HG02970 (cell line): Measurements from ENCODE around the gene KRTCAP2.

Experiments
- ATAC-seq: cut with Tn5 transposase; IDR thresholded peaks from one replicate; pipeline ENCODE4 v1.9.1; 2021; ENCODE audit warnings: mild to moderate bottlenecking, moderate library complexity, moderate number of reproducible peaks; ENCODE audit not compliant: unreplicated experiment, low FRiP score

Gene KRTCAP2

DNA sequence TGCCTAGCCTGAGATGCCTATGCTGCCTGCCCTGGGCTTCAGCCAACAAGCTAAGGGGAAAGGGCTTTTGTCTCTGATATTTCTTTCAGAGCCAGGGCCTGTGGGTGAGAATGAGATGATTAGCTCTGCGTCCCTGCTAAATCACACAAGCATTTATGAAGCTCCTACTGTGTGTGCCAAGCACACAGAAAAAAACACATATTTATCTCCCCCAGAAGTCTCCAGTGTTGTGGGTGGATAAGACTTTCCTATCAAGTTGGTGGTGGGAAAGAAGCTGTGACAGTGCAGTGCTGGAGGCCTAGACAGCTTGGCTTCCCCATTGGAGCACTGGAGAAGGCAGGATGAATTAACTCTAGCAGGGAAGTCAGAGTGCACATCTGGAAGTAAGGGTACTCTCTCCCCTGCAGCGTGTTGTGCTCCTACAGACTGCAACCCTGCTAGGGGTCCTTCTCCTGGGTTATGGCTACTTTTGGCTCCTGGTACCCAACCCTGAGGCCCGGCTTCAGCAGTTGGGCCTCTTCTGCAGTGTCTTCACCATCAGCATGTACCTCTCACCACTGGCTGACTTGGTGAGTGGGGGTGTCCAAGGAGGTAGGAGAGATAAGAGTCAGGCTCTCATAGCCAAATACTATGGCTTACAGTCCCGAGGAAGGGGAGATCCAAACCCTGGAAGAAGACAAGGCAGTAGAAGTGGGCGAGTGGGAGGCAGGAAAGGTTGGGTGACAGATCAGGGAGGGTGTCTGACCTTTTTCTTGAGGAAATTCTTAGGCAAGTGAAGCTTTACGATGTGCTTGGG, 35.8 kb downstream of the KRTCAP2 start:
- no peak for ATAC-seq

DNA sequence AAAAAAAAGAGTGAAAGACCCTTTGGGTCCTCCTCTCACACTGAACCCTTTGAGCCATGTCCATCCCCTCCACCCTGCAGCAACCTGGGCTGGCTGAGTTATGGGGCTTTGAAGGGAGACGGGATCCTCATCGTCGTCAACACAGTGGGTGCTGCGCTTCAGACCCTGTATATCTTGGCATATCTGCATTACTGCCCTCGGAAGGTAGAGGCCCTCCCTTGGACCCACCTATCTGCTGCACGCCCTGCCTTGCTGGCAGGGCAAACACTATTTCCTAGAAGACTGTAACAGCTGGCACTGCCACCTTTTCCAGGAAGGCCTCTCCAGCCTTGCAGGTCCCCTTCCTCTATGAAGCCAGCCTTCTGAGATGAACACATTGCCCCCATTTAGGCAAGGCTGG, 36.4 kb downstream of the KRTCAP2 start:
- ATAC-seq = no peak

DNA sequence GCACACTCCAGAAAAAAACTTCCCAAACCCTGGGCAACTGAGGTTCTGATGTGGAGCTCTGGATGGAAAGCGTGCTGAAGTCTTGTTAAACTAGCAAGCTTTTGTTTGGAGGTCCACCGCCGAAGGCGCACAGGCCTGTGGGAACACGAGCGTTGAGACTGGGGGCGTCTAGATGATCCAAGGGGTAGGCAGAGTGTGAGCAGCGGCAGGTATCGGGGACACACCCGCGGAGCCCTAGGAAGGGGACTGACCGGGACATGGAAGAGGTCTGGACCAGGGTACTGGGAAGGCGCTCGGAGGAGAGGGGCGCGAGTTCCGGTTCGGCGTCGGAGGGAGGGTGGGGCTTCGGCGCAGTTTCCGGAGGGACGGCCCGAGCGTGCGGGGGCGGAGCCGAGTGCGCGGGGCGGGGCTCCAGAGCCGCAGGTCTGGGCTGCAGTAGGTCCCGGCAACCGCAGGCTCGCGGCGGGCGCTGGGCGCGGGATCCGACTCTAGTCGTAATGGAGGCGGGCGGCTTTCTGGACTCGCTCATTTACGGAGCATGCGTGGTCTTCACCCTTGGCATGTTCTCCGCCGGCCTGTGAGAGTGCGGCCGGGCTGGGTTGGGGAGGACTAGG, 37.6 kb downstream of the KRTCAP2 start, which contains the start of gene SLC50A1:
Gene SLC50A1 (plus strand): TSS at position 438 of the 614 bp plus-strand sequence. CDS start 60 bp downstream, at position 498.
- peak; percentile 77 for ATAC-seq

DNA sequence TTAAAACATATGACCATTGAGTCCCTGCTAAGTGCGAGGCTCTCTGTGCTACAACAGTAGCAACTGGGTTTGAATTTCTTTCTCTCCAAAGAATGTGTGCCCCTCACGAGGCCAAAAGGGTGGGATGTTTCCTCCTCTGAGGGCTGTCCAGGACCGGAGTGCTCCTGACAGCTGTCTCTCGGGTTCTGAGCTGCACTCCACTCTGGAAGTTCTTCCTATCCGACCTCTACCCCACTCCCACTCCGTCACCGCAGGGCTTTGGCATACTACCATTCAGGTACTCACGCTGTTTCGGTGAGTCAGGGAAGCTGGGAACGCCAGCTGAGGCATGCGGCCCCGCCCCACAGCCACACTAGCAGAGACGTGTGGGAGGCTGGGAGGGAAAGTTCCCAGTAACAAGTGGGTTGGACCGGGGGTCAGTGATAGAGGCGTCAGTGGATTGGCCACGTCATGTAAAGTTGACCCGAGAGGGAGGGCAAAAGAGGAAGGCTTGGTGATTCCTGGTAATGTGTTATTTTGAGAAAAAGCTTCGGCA, 38.2 kb downstream of the KRTCAP2 start:
- ATAC-seq = no peak

DNA sequence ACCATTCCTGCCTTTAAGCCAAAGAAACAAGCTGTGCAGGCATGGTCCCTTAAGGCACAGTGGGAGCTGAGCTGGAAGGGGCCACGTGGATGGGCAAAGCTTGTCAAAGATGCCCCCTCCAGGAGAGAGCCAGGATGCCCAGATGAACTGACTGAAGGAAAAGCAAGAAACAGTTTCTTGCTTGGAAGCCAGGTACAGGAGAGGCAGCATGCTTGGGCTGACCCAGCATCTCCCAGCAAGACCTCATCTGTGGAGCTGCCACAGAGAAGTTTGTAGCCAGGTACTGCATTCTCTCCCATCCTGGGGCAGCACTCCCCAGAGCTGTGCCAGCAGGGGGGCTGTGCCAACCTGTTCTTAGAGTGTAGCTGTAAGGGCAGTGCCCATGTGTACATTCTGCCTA, 38.8 kb downstream of the KRTCAP2 start:
- no peak for ATAC-seq

DNA sequence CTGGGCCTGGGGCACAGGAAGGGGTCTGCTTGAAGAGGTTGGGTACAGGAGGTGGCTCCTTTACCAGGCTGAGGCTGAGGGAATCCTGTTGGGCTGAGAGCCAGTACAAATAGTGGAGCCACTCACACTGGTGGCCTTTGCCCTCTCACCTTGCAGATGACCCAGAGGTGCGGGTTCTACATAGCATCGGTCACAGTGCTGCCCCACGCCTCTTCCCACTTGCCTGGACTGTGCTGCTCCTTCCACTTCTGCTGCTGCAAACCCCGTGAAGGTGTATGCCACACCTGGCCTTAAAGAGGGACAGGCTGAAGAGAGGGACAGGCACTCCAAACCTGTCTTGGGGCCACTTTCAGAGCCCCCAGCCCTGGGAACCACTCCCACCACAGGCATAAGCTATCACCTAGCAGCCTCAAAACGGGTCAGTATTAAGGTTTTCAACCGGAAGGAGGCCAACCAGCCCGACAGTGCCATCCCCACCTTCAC, 39.3 kb downstream of the KRTCAP2 start:
- no peak for ATAC-seq

DNA sequence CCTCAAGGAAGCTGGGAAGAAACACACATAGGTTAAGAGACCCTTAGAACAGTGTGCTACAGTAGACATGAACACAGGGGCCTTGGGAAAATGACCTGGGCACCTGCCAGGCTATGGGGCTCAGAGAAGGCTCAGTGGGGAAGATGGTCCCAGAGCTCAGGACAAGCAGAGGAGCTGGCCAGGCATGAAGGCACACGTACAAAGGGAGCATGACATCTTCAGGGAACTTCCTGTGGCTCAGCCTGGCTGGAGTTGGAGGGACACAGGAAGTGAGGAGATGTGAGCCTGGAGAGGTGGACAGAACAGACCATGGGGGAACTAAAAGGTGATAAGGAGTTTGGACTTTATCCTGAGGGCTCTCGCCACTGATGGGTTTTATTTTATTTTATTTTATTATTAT, 41.2 kb downstream of the KRTCAP2 start:
- no peak for ATAC-seq

DNA sequence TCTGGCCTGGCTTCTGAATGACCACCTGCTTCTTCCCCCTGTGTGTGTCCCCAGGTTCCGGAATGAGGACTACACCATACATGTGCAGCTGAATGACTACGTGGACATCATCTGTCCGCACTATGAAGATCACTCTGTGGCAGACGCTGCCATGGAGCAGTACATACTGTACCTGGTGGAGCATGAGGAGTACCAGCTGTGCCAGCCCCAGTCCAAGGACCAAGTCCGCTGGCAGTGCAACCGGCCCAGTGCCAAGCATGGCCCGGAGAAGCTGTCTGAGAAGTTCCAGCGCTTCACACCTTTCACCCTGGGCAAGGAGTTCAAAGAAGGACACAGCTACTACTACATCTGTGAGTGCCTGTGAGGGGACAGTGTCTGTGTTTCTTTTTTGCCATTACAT, 41.8 kb downstream of the KRTCAP2 start:
- ATAC-seq = no peak

DNA sequence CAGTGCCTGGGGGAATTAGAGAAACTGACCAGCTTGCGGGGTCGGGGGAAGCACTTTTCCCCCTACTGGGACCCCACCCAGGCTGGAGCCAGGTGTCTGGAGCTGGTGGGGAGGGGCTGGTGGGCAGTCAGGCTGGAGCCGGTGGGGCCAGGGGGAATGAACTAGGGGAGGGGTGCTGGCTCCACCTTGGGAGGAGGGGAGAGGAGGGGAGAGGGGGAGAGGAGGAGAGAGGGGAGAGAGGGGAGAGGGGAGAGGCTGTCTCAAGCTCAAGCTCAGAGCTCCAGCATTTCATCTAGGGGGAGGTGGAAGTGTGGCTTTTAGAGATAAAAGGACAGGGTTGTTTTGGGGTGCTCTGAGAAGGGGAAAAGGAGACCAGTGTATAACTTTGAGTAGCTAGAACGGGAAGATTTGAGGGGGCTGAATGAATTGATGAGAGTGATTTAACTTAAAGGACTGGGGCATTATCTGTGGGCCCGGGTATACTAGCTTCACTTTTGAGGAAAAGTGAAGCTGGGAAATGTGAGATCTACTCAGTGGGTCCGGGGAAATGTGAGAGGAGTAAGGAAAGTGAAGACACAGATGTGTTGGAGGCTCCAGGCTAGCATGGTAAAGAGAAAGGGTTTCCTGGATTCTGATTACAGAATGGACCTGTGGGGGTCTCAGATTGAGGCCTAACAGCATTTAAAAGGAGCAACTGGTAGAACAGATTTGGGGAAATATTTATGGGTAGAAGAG, 42.7 kb downstream of the KRTCAP2 start:
- ATAC-seq = no peak

DNA sequence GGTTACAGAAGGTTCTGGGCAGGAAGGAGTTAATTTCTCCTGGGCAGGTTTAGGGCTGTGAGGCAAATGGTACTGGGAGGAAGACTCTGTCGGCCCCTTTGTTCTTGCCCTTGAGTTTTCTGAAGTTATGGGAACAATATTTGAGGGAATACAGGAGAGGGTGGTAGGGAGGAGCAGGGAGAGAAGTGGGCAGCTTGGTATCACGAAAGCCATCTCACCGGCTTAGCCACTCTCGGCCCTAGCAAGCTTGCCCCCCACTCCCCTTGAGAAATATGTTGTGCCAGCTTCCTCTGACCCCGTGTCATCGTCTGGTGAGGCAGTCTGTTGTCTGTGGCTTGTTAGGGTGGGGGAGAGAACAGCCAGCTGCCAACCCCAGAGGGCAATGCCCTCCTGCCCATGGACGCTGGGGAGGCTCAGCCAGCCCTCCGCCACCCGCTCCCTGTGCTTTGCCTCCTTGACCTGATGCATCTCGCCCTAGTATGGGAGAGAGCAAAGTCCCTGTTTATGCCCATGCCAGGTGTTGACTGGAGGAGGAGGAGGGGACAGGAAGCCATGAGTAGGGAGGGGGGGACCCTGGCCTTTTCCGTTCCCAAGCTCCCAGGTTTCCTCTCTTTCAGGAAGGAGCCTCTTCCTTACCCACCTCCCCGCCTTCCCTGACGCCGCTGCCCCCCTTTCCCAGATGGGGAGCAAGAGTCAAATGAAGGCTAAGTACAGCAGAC, 44.2 kb downstream of the KRTCAP2 start:
- no peak for ATAC-seq

DNA sequence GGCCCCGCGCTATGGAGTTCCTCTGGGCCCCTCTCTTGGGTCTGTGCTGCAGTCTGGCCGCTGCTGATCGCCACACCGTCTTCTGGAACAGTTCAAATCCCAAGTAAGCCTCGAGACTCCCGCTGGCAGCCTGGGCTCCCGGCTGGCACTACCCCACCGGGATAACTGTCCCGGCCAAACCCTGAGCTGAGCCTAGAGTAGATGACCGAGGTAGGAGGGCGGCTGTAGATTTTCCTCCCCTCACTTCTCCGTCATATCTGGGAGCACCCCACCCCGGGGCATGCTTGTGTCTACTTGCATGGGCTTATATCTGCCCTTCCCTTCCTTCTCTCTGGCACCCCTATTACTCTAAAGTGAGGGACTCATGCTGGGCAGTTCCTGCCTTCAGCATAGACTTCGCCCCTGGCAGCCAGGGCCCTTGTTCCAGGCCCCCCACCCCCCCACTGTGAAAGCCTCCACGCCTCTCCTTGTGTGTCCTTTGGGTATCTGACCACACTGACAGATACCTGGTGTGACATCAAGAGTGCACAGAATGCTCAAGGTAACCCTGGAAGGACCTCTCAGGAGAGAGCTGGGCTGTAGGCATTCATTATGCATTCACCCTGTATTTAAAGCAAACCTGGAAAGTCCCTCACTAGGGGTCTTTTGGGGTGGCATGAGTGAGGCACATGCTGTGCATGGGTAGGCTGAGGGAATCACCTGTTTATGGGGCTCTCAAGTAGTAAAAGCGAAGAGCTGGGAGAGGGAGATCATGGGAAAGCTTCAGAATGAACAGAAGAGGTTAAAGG, 44.9 kb downstream of the KRTCAP2 start:
- no peak for ATAC-seq

DNA sequence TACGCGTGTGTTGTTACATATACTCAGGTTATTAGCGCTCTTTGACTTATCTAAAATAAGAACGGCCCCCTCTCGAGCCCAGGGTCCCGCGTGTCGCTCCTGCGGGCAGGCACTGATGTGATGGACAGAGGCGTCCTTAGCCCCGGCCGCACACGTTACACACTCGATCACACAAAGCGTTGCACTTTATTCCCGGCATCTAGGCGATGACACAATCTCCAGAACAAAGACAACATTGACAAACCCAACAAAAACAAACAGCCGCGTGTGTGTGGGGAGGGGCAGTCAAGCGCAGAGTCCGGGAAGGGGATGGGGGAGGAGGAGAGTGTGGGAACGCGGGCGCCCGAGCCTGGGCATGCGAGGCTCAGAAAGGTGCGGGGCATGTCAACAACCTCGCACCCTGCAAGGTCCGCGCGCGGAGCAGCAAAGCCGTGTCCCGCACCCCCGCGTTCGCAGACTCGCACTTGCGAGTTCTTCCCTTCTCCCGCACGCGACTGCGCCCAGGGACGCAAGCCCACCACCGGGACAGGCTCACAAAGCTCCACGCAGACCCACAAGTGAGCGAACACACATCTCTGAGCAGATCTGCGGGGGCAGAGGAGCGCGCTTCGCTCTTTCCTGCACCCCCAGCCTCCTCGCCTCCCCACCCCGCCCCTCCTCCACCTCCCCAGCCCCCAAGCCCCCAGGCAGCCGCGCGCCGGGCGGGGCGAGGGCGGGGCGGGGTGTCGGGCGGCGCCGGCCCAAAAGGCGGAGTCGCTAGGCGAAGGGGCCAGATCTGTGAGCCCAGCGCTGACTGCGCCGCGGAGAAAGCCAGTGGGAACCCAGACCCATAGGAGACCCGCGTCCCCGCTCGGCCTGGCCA, 45.8 kb downstream of the KRTCAP2 start, which contains the start of gene EFNA1:
Gene EFNA1 (plus strand): TSS at position 772 of the 862 bp plus-strand sequence. CDS start 102 bp downstream, outside the sequence.
- no peak for ATAC-seq

DNA sequence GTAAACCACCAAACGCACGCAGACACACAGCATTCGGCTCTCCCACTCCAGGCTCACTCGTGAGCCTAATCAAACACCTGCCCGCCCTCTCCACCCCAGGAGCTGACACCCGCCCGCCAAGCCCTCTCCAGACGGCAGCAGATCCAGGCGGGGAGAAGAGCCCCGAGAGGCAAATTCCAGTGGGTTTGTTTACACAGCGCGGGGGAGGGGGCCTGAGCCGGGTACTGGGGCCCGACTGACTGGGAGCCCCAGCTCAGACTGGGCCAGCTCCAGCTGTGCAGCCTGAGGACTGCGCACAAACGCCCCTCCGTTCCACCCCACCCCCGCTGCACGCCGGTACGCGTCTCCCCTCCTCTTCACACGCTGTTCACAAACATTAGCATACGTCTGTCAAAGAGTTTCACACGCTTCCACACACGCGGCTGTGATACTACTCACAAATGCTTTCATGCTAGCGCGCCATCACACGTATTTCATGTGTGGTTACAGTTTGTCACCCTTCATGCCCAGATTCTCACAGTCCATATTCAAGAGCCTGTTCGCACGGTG, 46.5 kb downstream of the KRTCAP2 start:
- no peak for ATAC-seq

DNA sequence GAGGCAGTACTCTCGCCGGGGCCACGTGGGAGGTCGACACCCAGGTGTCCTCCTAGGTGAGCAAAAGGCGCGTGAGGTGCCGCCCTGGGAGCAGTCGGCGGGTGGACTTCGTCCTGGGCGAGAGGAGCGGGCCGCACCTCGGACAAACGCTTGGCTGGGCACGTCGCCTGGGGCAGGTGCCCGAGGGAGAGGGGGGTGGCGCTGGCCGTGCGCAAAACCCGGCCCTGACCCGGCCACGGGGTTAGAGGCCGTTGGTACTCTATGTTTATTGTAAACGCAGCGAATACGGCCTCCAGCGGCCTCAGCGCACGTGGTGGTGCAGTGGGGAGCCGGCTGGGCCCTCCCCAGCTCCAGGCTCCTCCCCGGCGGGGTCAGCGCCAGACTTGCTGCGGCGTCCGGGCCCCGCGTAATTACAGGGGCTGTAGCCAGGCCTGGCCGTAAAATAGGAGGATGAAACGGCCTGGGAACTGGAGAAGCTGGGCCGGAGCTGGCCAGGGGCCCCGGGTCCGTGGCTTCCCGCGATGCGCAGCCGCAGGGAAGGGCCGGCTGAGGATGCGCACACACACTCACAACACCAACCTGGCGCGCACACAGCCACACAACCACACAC, 47.1 kb downstream of the KRTCAP2 start:
- no peak for ATAC-seq

DNA sequence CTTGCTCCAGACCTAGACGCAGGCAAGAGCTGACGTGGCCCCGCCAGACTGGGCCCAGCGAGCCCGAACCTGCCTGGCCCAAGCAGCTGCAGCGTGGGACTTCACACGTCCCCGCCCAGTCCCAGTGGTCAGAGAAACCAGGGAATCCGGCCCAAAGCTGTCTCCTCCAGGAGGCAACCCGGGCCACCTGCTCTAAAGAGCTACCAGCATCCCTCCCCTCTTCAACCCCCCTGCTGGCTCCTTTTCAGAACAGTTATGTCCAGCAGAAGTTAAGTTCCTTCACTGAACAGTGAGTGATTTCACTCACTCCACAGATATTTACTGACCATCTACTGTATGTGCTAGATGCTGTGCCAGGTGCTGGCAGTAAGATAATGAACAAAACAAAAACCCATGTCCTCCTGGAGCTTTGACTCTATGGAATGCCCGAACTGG, 47.6 kb downstream of the KRTCAP2 start:
- ATAC-seq = no peak

DNA sequence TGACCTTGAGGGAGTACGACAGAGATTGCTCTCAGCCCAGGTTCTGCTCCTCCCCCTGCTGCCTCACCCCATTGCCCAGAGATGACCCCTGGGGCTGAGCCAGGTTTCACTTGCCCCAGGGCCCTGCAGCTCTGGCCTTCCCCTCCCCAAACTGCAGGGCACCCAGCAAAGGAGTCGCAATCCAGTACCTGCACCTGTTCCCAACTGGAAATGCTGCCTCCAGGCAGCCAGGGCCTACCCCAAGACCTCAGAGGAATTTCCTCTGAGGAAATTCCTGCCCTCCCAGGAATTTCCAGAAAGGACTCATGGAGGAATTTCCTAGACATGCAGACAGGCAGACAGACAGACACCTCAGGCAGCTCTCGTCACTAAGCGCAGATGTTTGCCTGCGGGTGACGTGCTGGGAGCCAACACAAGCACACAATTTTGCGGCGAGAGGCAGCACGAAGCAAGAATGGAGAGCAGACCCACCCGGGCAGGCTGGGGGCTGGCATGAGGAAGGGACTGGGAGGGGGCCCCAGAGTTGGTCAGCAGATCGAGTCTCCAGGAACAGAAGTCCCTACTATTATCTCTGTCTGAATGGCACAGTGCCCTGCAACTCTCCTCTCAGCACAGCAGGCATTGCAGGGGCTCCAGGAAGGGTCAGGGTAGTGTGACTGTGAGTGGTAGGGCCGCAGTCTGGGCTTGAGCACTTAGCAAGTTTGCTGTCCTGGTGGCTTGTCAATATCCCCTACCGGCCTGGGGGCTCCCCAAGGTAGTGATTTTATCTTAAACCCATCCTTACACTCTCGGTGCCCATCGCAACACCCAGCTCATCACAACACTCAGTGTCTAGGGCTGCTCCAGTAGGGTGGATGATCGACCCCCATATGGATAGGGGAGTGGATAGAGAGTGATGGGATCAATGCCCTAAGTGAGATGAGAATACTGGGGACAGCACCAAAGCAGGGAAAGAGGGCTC, 48.3 kb downstream of the KRTCAP2 start:
- ATAC-seq = no peak

DNA sequence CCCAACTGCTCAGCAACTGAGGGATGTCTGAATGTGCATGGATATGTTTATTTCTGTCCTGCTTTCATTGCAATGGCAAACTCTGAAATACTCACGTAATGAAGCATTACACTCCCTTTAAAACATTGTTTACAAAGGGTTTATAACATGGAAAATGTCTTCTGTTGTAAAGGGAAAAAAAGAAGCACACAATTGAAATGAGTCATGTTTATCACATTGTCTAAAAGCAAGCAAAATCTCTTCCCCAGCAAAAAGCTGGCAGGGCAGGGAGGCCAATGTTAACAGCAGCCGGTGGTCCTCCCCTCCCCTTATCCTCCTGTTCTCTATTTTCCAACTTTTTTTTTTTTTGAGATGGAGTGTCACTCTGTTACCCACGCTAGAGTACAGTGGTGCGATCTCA, 49.3 kb downstream of the KRTCAP2 start:
- ATAC-seq = no peak
